HG03039 (cell line): ENCODE results near the gene ANGPTL1.

Source experiments
- ATAC-seq: cut with Tn5 transposase; IDR thresholded peaks from one replicate; pipeline ENCODE4 v1.9.1; 2021; ENCODE audit warnings: mild to moderate bottlenecking, moderate library complexity; ENCODE audit not compliant: unreplicated experiment

Gene ANGPTL1, protein sequence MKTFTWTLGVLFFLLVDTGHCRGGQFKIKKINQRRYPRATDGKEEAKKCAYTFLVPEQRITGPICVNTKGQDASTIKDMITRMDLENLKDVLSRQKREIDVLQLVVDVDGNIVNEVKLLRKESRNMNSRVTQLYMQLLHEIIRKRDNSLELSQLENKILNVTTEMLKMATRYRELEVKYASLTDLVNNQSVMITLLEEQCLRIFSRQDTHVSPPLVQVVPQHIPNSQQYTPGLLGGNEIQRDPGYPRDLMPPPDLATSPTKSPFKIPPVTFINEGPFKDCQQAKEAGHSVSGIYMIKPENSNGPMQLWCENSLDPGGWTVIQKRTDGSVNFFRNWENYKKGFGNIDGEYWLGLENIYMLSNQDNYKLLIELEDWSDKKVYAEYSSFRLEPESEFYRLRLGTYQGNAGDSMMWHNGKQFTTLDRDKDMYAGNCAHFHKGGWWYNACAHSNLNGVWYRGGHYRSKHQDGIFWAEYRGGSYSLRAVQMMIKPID

DNA sequence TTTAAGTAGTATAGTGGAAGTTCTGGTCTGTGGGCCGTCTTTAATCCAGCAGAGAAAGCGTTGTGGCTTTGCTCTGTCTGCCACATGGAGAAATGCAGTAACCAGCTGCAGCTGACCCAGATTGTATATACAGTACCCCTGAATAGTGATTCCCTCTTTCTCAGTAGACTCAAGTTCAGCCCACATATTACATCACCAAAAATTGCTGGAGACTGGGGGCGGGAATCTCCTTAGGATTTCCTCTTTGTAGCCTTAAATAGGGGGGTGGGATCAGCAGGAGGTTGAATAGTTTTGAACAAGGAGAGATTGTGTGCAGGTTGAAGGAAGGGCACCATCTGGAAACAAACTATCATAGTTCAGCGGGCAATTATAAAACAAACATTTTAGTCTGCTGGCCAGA, at the start of gene ANGPTL1:
Gene ANGPTL1, minus strand, starts transcription at position 134 of the 400 bp plus-strand sequence. CDS start 5,301 bp downstream, outside the sequence.
- no peak for ATAC-seq

DNA sequence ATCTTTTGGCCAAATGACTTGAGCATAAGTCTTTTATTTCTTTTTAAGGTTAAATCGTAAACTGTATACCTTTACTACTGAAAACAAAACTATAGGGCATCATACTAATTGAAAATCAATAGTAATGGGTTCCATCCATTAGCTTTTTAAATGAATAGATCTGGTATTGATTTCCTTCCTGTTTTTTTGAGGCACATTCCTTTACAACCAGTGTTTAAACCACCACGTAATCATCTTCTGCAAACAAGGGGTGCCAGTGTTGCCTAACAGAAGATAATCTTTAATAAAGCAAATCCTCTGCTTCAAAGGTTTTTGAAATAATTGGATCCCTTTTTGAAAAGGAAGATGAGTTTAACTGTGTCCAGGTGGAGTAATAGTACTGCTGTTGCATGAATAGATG, 48.7 kb upstream of the ANGPTL1 start:
- no peak for ATAC-seq

DNA sequence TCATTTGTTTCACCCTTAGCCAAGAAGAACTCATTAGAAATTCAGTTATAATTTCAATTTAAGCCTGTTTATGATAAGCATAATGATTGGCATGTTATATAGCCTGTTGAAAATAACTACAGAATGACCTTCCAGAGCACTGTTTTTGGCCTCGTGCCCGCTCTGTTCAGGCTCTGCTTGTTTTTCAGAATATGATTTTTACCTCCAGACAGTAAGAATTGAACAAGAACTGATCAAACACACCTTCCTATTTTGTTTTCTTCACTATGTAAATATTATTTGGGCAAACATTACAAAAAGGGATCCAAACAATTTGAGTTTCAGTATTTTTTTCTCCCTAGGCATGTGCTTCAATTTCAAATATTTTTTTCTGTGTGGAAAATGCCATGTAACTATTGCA, 48.1 kb upstream of the ANGPTL1 start:
- ATAC-seq: no peak

DNA sequence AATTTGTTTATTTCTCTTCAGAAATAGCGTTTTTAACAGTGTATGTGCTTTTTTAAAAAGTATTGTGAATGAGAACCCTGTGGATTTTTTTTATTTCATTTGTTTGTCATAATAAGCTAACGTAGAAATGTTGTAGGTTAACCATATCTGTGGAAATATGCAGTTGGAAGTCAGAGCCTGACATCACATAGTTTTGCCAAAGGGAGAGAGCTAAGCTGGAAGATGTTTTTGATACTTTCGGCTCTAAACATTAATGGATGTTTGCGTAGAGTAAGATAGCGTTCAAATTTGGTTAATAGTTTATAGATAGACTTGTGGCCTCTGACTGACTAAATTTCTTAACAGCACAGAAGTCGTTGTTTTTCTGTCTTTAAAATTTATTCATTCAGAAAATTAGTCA, 47.4 kb upstream of the ANGPTL1 start:
- no peak for ATAC-seq

DNA sequence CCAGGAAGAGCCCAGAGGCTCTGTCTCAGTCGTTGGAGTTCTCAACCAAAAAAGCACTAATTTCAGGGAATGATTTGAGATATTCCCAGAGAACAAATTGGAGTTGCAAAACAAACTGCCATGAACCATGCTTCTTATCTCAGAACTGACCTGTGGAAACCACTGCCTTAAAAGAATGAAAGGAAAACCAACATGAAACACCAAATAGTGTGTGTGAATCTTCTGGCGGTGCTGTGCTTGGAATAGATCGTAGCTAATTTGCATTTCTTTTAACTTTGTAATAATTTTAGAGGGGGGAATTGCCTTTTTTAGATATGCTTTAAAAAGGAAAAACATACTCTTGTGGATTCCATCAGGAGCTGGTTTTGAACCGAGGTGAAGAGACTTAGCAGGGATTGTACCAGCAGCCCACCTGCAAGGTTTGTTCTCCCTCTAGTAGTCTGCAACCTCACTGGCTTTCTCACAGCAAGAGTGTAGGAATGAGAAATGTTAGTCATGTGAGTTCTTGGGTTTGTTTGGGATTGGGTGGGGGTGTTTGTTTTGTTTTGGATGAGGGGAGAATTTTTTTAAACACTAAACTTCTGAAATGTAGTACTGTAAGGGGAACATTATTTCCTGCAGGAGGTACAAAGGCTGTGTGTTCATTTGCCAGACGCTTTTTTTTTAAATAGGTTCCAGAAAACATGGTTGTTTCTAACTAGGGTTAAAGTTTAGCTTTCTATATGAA, 45.7 kb upstream of the ANGPTL1 start:
- ATAC-seq: no peak

DNA sequence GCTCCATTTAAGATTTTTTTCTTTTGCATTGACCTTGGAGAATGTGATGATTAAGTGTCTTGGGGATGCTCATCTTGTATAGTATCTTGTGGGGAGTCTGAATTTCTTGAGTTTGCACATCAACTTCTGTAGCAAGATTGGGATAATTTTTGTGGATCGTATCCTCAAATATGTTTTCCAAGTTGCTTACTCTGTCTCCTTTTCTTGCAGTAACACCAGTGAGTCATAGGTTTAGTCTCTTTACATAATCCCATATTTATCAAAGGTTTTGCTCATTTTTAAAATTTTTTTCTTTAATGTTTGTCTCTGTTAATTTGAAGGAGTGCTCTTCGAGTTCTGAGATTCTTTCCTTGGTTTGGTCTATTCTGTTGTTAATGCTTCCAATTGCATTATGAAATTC, 41.7 kb upstream of the ANGPTL1 start:
- ATAC-seq: no peak

DNA sequence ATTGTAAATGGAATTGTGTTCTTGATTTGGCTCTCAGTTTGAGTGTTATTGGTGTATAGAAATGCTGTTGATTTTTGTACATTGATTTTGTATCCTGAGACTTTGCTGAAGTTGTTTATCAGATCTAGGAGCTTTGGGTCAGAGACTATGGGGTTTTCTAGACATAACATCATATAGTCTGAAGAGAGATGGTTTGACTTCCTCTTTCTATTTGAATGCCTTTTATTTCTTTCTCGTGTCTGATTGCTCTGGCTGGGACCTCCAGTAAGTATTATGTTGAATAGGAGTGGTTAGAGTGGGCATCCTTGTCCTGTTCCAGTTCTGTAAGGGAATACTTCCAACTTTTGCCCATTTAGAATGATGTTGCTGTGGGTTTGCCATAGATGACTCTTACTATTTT, 39.1 kb upstream of the ANGPTL1 start:
- ATAC-seq: no peak

DNA sequence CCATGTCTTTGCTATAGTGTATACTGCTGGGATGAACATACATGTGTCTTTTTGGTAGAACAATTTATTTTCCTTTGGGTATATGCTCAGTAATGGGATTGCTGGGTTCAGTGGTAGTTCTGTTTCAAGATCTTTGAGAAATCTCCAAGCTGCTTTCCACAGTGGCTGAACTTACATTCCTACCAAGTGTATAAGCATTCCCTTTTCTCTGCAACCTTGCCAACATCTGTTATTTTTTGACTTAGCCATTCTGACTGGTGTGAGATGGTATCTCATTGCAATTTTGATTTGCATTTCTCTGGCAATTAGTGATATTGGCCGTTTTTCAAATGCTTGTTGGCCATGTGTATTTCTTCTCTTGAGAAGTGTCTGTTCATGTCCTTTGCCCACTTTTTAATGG, 37.5 kb upstream of the ANGPTL1 start:
- no peak for ATAC-seq

DNA sequence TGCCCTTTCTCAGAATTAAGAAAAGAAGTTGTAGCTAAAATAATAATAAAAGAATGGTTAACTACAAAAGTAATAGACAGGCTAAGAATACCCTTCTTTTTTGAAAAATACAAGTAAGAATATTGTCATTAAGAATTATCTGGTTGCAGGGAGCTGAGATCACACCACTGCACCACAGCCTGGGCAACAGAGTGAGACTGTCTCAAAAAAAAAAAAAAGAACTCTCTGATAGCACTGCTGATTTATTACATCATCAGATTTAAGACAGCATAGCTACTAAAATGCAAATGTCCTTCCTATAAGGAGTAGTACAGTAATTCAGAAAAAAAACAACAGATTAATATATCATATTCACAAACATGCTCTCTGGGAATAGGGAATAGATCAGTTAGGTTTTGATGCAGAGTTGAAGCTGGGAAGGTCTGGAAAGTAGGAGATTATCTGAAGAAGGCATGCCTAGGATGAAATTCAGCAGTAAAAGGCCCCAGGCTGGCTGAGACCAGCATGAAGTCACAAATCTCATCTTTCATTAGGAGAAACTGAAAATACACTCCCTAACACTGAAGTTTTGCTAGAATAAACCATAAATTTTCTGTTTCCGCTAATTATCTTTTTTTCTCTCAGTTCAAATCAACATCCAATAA, 30.7 kb upstream of the ANGPTL1 start:
- ATAC-seq: no peak

DNA sequence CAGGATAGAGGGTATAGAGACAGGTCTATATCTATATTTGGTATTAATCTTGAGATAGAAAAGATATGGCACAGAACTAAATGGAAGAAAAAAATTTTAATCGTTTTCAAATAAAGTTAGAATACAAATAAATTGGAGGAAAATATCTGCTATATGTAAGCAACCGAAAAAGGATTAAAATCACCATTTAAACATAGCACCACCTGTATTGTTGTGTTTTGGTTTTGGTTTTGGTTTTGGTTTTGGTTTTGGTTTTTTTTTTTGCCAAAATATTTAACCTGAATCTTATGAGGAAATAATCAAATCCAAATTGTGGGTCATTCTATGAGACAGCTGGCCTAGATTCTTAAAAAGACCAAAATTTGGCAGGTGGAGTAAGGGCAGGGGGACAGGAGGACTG, 28.5 kb upstream of the ANGPTL1 start:
- no peak for ATAC-seq

DNA sequence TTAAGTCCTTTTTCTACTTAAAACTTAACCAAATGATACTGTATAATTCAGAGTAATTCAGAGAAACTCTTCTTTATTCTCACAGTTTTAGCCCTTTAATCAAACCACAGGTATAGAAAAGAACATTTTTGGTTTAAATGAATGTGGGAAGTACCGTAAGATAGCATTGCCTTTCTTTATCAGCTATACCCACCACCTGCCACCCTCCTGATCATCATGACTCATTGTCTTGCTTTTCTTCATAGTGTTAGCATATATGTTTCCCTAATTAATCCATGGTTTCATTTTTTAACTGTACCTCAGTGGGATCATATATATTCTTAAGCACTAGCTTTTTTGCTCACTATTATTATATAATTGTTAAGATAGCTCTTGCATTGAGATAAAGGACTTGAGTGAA, 27.5 kb upstream of the ANGPTL1 start:
- ATAC-seq: no peak

DNA sequence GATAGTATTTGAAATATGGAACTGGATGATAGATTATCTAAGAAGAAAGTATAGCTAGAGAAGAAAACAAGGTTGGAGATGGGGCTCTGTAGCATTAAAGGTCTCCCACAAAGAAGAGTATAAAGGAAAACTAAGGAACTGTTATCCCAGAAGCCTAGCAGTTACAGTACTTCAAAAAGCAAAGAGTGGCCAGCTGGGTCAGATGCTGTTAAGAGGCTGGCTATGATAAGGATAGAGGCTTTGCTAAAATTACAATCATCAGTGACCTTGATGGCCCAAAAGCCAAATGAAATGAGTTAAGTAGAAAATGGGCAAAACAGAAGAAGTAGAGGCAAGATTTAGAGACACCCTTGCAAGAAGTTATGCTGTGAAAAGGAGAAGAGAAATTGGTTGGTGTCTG, 25.1 kb upstream of the ANGPTL1 start:
- ATAC-seq: no peak

DNA sequence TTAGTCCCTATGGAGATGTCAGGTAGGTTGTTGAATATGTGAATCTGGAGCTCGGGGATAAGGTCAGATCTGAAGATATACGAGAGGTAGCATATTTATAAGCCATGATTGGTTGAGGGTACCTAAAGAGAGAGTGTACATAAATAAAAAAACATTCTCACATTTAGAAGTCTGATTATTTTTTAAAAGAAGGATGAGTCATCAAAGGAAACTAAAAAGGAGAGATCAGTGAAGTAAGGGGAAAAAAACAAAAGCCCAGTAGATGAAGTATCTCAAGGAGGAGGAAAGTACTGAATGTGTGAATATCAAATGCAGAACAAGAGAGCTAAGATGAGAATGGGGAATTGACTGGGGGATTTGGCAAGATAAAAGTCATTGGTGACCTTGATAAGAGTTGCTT, 15.7 kb upstream of the ANGPTL1 start:
- ATAC-seq: no peak

DNA sequence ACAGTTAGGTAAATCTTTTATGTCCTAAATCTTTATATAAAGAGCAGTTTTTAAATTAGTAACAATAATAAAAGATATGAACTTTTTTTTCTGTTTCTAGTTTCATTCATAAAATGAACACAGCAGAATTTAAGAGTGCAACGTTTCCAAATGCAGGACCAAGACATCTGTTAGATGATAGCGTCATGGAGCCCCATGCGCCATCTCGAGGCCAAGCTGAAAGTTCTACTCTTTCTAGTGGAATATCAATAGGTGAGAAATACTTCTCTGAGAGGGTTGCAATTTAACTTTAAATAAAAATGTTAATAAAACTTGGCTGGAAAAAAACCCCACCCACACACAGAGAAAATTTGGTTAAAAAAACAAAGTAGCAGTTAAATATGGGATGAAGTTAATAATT, 15.0 kb upstream of the ANGPTL1 start:
- no peak for ATAC-seq

DNA sequence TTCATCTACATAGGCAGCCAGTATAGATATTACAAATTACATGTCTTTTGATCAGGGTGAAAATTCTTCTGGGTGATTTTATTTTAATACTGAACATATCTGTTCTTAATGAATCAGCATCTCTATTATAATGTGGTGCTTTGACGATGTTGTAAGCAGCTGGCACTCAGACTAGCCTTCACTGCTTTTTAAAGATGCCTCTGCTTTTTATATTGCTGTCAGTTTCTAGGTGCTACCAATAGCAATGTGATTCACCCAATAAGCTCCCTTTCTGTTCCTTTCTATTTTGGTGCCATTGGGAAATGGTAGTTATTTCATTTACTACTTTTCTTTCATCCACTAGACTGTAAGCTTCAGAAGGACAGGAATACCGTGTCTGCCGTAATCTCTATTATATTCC, 11.1 kb upstream of the ANGPTL1 start:
- no peak for ATAC-seq

DNA sequence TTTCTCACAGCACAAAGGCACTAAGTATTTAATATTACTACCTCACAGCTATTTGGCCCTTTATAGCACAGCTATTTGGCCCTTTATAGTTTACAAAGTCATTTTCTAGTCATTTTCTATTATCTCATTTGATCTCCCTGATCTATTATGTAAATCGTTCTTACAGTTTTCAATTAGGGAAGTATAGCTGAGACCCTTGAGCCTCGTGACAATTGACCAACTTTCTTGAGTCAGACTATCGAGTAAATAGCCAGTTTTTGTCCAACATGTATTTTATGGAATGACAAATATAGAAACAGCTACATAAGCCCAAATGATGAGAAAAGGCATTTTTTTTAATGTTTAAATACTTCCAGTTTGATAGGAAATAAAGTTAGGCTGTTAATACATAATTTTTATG, 7.0 kb upstream of the ANGPTL1 start:
- no peak for ATAC-seq

DNA sequence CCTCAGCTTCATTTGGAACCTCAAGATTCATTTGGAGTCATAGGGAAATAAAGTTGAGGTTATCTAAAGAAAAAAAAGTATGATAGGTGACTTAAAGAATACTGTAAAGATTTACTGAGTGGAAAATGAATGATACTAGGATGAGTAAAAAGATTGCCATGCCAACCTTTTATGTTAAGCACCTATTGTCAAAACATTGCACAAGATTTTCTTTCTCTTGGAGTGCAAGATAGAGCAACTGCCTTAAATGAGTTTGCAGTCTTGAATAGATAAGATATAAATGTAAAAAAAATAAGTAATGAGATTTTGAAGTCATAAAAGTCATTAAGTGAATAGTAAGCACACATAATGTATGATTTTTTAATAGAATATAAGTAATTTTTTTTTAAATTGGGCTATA, 5.1 kb upstream of the ANGPTL1 start:
- no peak for ATAC-seq

DNA sequence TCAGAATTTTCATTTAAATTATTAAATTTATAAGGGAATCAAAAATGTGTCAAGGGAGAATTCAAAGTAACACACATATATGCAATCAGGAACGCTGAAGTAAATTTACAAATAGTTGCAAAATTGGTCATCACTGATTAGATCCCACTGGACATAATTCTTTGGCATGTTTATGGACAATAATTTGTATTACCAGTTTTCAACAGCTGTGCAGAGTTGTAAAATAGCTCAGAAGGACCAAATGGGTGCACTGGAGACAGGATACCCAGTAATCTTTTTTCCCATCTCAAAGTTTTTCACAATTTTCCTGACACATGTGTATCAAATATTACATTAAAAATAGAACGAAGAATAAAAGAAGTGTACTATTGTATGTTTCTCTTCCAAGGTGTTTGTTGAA, 4.1 kb upstream of the ANGPTL1 start:
- no peak for ATAC-seq

DNA sequence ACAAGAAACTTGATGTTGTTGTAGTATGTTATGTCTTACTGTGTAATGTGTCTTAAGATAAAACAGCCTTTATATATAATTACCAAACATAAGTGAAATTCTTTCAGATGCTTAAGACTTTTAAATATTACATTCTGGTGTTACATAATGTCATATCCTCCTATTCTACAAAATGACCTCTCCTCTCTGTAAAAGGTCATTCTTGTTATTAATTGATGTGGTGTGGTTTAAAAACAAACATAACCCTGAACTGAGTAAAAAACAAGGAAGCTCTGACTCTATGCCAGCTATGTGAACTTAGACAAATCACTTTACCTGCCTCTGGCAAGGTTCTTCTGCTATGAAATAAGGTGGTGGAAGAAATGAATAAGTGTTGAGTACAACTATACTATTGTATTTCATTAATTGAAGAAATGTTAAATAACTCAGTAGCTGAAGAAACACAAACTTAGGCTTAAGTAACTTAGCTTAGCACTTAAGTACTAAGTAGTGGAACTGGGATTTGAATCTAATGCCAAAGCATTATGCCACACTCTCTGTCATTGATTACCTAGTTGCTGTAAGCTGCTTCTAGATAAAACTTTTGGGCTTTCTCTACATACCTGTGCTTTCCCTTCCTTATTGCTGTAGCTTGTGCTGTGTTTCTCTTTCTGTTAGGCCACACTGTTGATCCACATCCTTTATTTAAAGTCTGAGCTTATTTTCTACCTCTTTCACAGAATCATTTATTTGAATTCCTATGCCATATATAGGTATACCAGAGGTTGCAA, 859 bp upstream of the ANGPTL1 start:
- ATAC-seq: no peak

DNA sequence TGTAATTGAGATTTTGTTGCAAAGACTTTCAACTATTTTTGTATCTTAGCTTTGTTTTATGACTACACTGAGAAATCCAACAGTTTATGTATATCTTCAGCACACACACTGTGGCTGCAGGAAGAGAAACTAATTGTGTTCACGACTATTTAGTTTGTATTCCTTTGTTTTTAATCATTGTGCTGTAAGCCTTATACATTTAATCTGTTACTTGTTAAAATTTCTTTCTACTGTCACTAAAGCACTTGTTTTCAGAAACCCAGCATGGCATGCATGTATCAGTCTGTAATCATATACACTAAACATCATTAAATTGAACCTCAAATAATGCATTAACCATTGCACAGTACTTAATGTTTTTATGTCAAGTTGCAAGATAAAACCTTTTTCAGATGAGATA, 656 bp downstream of the ANGPTL1 start:
- no peak for ATAC-seq

DNA sequence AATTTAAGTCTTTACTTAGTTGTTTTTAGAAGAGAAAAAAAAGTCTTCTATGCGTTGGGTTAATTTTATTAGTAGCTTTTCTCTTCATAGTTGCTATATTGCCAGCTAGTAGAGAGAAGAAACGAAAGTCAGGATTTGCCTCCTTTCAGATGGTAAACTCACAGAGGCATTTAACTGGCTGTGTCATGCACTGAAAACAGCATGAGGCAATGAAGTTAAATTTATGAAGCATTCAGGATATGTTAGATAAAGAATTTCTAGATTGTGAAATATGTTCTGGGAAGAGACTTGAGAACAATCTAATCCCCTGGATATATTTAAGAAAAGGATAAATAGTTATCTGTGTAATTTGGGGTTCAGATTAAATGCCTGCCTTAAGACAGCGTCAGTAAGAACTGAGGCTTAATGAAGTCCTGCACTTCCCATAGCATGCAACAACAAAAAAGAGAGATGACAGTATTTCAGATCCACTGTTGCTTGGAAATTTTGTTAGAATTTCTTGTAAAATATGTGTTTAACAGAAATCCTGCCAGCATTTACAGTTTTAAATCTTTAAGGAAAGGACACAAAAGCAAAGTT, 1.7 kb downstream of the ANGPTL1 start:
- ATAC-seq: no peak
